Kidney (tissue), 22 donors: ENCODE results near the gene ANKRD44. TPM values are rescaled to one million over a fixed set of nuclear protein-coding genes. Genes with fewer than 3 reads are reported as not detected.

Experiments
- DNase-seq, 5 donors: peaks; one replicate each; pipeline ENCODE4 v3.0.0-alpha.2; 2013 to 2020
- FAIRE-seq: peaks from 2 replicates; lab custom pipeline; 2012; peaks lifted over from hg19 to GRCh38; lab: Jason Lieb, UNC
- H3K27ac ChIP-seq, 2 donors: one replicate each; pipeline ENCODE4 v1.7.0; 2013; ENCODE audit warnings: low read depth in 2 of 2, low read length in 2 of 2, inconsistent platforms in 1 of 2
- H3K27me3 ChIP-seq: one replicate; pipeline ENCODE4 v1.7.1; 2013; ENCODE audit warnings: low read length, inconsistent platforms; ENCODE audit not compliant: control insufficient read depth, insufficient read depth
- H3K36me3 ChIP-seq, 3 donors: one replicate each; pipeline versions ENCODE4 v1.7.0 to v1.7.1; 2013; ENCODE audit warnings: low read length in 3 of 3, control low read depth in 1 of 3, inconsistent platforms in 1 of 3; ENCODE audit not compliant: insufficient read depth in 3 of 3, control insufficient read depth in 2 of 3
- H3K4me1 ChIP-seq, 3 donors: one replicate each; pipeline versions ENCODE4 v1.7.0 to v1.7.1; 2013; ENCODE audit warnings: low read length in 3 of 3, inconsistent platforms in 1 of 3, low read depth in 1 of 3; ENCODE audit not compliant: control insufficient read depth in 2 of 3, insufficient read depth in 2 of 3
- H3K4me3 ChIP-seq, 3 donors: one replicate each; pipeline versions ENCODE4 v1.7.0 to v1.8.1; 2013; ENCODE audit warnings: low read length in 3 of 3, control low read depth in 1 of 3, inconsistent platforms in 1 of 3
- H3K9ac ChIP-seq, 3 donors: one replicate each; pipeline versions ENCODE4 v1.7.0 to v1.7.1; 2013; ENCODE audit warnings: low read length in 3 of 3, control low read depth in 1 of 3, inconsistent platforms in 1 of 3
- H3K9me3 ChIP-seq, 3 donors: one replicate each; pipeline versions ENCODE4 v1.7.0 to v1.7.1; 2013; ENCODE audit warnings: low read length in 3 of 3, control low read depth in 1 of 3, inconsistent platforms in 1 of 3; ENCODE audit not compliant: control insufficient read depth in 2 of 3, insufficient read depth in 1 of 3
- CTCF ChIP-seq: IDR thresholded peaks from 3 replicates; pipeline ENCODE4 v1.5.1; 2012; ENCODE audit warnings: mild to moderate bottlenecking, moderate library complexity, borderline replicate concordance; ENCODE audit not compliant: insufficient read depth; ENCODE audit errors: extremely low read depth
- intact Hi-C: fragments of 100-400 bp; cut with DNase I; formaldehyde crosslinking; loops from one replicate; pipeline ENCODE4 v1.11.1; 2022
- long read RNA-seq, 10 donors: library from polyadenylated mRNA in 1 of 10; unstranded in 1 of 10; transcript quantifications; one replicate each; pipeline ENCODE4 v2.0.0 and lab custom pipeline, GENCODE V29; 2021 to 2026
- polyA plus RNA-seq: library from polyadenylated mRNA; stranded (reverse); fragments of 350-450 nt; fragmentation: Illumina TruSeq; extraction: RNeasy Lipid Tissue Mini Kit (QIAGEN cat#74804); gene quantifications from one replicate; pipeline ENCODE4 v1.2.3, GENCODE V29; 2014; ENCODE audit warnings: low read depth, low replicate concordance; ENCODE audit not compliant: insufficient read depth
- total RNA-seq: library from RNA; stranded (reverse); fragmentation: NEBNext Ultra II Directional; extraction: Animal tissue kit (Norgen Biotek cat#: 25700); gene quantifications from one replicate; pipeline ENCODE4 v1.2.1, GENCODE V29; 2021
- donor health status: control.
- donor health status: control.
- donor health status: control.
- donor health status: control.
- donor health status: control.
- donor health status: DM: yes; HTN: yes; CAD: no.
- donor health status: Normal renal cell carcinoma (clear cell type).

ANKRD44 gene
- total RNA-seq (39.2 TPM), polyA plus RNA-seq (2.2 TPM)
- long read RNA-seq, donor 1, result 0 reads
- long read RNA-seq, donor 2, result 0 reads
- long read RNA-seq, donor 3, full-length matches to known transcripts, result 3 of 3 reads
- long read RNA-seq, donor 3, partial matches to known transcripts, result 0 of 3 reads
- long read RNA-seq, donor 3, other reads (novel, unspliced or antisense), result 0 of 3 reads
- long read RNA-seq, donor 4, result 0 reads
- long read RNA-seq, donor 5, result 0 reads
- long read RNA-seq, donor 6, result 0 reads
- long read RNA-seq, donor 7, full-length matches to known transcripts, result 5 of 11 reads
- long read RNA-seq, donor 7, partial matches to known transcripts, result 1 of 11 reads
- long read RNA-seq, donor 7, other reads (novel, unspliced or antisense), result 5 of 11 reads
- long read RNA-seq, donor 8, full-length matches to known transcripts, result 1 of 1 reads
- long read RNA-seq, donor 8, partial matches to known transcripts, result 0 of 1 reads
- long read RNA-seq, donor 8, other reads (novel, unspliced or antisense), result 0 of 1 reads
- long read RNA-seq, donor 9, full-length matches to known transcripts, result 1 of 1 reads
- long read RNA-seq, donor 9, partial matches to known transcripts, result 0 of 1 reads
- long read RNA-seq, donor 9, other reads (novel, unspliced or antisense), result 0 of 1 reads
- long read RNA-seq, donor 10, partial matches to known transcripts, result 0 of 1 reads
- long read RNA-seq, donor 10, other reads (novel, unspliced or antisense), result 0 of 1 reads

GRCh38 chr2:197310271-197310985 is at the start of gene ANKRD44:
ANKRD44 (minus strand) TSS chr2:197310780; CDS start chr2:197310604, 176 bp downstream.
- peak; percentile 89 to 98 (median 93) for DNase-seq
- H3K9me3 ChIP-seq, result no peaks in the 10 kb centered on the region
- intact Hi-C loops, result loop anchor here (10.0 kb wide), 1 partner anchor 116 kb away; no protein-coding TSS in a partner anchor

GRCh38 chr2:197359859-197360258 is 49.3 kb upstream of the ANKRD44 start:
- Histone ChIP-seq H3K27me3 (no peaks in the 10 kb centered on the region), H3K9ac (no peak overlapping the region), H3K4me1 (no peaks in the 10 kb centered on the region), H3K4me3 (no peak overlapping the region), H3K36me3 (no peaks in the 10 kb centered on the region), H3K9me3 (no peaks in the 10 kb centered on the region), H3K27ac (no peak overlapping the region)
- DNase-seq, result no peak
- intact Hi-C loops, result no loop called here
- TF ChIP-seq CTCF, result no peak
- FAIRE-seq, result no peak

More at GRCh38 chr2:197310271-197310985, at the start of gene ANKRD44:
- Histone ChIP-seq H3K4me1 (peaks cover 0 to 3% (median 0%) of the 10 kb centered on the region in 3 donors), H3K27me3 (no peaks in the 10 kb centered on the region), H3K27ac (peak within 1 kb of the TSS; percentile 57 to 78), H3K4me3 (peak within 1 kb of the TSS; percentile 70 to 87 (median 75)), H3K36me3 (no peaks in the 10 kb centered on the region), H3K9ac (peak within 1 kb of the TSS; percentile 70 to 80 (median 76))
- FAIRE-seq, result no peak
- peak; percentile 64 for TF ChIP-seq CTCF

- Histone ChIP-seq H3K27ac (no peak overlapping the region), H3K4me1 (no peaks in the 10 kb centered on the region), H3K36me3 (no peaks in the 10 kb centered on the region), H3K9ac (no peak overlapping the region), H3K9me3 (no peaks in the 10 kb centered on the region), H3K27me3 (no peaks in the 10 kb centered on the region), H3K4me3 (no peak overlapping the region)
- FAIRE-seq, result no peak
- DNase-seq, result no peak
- intact Hi-C loops, result no loop called here
- TF ChIP-seq CTCF, result no peak
These were observed 48.4 kb upstream of the ANKRD44 start for GRCh38 chr2:197358931-197359330.
